Upper lobe of left lung (tissue), 6 donors: ENCODE results near the gene LZTS2. TPM values are rescaled to one million over a fixed set of nuclear protein-coding genes. Genes with fewer than 3 reads are reported as not detected.
A peak's percentile ranks its signal among the peaks of the same experiment; 100 is the strongest.

ENCODE experiments used
- ATAC-seq, 2 donors: fragments of 200-7000 bp; cut with Tn5 transposase; one replicate each; pipeline ENCODE4 v1.9.1; 2022; ENCODE audit warnings: mild to moderate bottlenecking in 2 of 2, moderate library complexity in 2 of 2; ENCODE audit not compliant: low FRiP score in 2 of 2
- DNase-seq, 2 donors: peaks; one replicate each; pipeline ENCODE4 v3.0.0-alpha.2; 2019 to 2020
- H3K27ac ChIP-seq, 4 donors: fragments of 200-600 bp; sonication (generic); one replicate each; pipeline ENCODE4 v1.5.1; 2016 to 2019
- H3K27me3 ChIP-seq, 4 donors: fragments of 200-600 bp; sonication (generic); one replicate each; pipeline ENCODE4 v1.5.1; 2017 to 2019
- H3K36me3 ChIP-seq, 4 donors: fragments of 200-600 bp; sonication (generic); one replicate each; pipeline ENCODE4 v1.5.1; 2016 to 2019
- H3K4me1 ChIP-seq, 4 donors: fragments of 200-600 bp; sonication (generic); one replicate each; pipeline ENCODE4 v1.5.1; 2018 to 2019
- H3K4me3 ChIP-seq, 4 donors: fragments of 200-600 bp; sonication (generic); one replicate each; pipeline ENCODE4 v1.5.1; 2017 to 2019; ENCODE audit warnings: mild to moderate bottlenecking in 2 of 4, moderate library complexity in 1 of 4
- H3K9me3 ChIP-seq, 4 donors: fragments of 200-600 bp; sonication (generic); one replicate each; pipeline ENCODE4 v1.5.1; 2018 to 2019
- EP300 ChIP-seq, 4 donors: sonication (generic); formaldehyde crosslinking; IDR thresholded peaks; one replicate each; pipeline ENCODE4 v1.5.1; 2017; ENCODE audit warnings: antibody characterized with exemption in 4 of 4, control low read depth in 2 of 4
- POLR2A ChIP-seq, 4 donors: fragments of 450-650 bp; IDR thresholded peaks; one replicate each; pipeline ENCODE4 v1.5.1; 2016 to 2017; ENCODE audit warnings: antibody characterized with exemption in 4 of 4, mild to moderate bottlenecking in 2 of 4
- POLR2AphosphoS5 ChIP-seq, 2 donors: sonication (generic); formaldehyde crosslinking; IDR thresholded peaks; one replicate each; pipeline ENCODE4 v1.5.1; 2017; ENCODE audit warnings: antibody characterized with exemption in 2 of 2
- WGBS, 2 donors: methylation state at CpG; one replicate each; pipeline ENCODE4 v1.1.5; 2017 to 2018; 5-methylcytosine and 5-hydroxymethylcytosine counted together
- total RNA-seq, 6 donors: library from RNA; depleted of rRNA in 4 of 6; stranded (reverse); fragments of >200 nt in 4 of 6; gene quantifications; one replicate each; pipeline versions ENCODE4 v1.1.0 to v1.2.1, GENCODE V29; 2016 to 2021
- TF ChIP-seq, protein P1 (sequence below), 6 experiments: fragments of 450-650 bp in 4 of 6; fragments of 200-600 bp in 2 of 6; sonication (generic) in 2 of 6; IDR thresholded peaks; one replicate each; pipeline ENCODE4 v1.5.1; 2016 to 2019; ENCODE audit warnings: antibody characterized with exemption in 6 of 6
- donor health status: DM: no; HTN: no; CAD: no; lungs with moderate emphysema.
- donor health status: DM: no; HTN: yes; CAD: no; lungs with severe emphysema.

The LZTS2 gene
- total RNA-seq, 6 donors from 2014 or later: 42.5 to 105 (median 60.1) TPM

DNA sequence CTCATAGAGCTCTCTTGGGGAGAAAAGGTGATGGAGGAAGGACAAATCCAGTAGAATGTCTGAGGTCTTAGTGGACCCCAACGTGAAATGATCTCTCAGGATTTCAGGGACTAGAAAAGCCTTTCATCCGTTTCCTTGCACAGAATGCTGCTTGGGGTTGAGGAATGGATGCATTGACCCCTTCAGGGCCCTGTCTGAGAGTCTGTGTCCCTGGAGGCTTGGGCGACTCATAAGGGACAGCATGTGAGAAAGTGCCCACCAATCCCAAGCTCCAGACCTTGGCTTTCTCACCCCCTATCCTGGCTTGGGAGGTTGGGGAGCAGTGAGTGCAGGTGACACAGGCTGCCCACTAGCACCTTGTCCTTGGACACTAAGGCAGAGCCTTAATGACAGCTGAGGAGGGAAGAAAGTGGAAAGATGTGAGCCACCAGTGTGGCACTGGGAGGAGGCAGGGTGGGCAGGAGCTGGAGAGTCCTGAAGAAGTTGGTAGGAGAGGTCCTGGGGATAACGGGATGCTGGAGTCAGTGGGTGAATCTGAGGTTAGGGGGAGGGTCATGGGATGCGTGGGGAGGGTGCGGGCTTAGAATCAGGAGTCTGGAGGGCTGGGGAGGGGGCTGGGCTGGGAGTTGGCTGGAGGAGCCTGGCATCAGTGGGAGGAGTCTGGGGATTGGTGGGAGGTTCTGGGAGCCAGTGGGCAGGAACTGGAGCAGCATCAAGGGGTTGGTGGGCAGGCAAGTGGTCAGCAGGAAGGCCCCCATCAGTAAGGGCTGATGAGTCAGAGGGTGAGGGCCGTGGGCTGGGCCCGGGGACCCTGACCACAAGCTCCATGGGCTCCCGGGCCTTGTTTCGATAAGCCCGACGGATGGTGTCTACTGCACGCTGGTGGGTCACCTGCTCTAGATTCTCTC is 8.6 kb downstream of the LZTS2 start:
- TF ChIP-seq EP300 (IDR thresholded peaks at IDR 0.05): no peak
- TF ChIP-seq POLR2AphosphoS5 (IDR thresholded peaks at IDR 0.05): no peak
- TF ChIP-seq, protein P1, sequence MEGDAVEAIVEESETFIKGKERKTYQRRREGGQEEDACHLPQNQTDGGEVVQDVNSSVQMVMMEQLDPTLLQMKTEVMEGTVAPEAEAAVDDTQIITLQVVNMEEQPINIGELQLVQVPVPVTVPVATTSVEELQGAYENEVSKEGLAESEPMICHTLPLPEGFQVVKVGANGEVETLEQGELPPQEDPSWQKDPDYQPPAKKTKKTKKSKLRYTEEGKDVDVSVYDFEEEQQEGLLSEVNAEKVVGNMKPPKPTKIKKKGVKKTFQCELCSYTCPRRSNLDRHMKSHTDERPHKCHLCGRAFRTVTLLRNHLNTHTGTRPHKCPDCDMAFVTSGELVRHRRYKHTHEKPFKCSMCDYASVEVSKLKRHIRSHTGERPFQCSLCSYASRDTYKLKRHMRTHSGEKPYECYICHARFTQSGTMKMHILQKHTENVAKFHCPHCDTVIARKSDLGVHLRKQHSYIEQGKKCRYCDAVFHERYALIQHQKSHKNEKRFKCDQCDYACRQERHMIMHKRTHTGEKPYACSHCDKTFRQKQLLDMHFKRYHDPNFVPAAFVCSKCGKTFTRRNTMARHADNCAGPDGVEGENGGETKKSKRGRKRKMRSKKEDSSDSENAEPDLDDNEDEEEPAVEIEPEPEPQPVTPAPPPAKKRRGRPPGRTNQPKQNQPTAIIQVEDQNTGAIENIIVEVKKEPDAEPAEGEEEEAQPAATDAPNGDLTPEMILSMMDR (IDR thresholded peaks at IDR 0.05): no peak
- TF ChIP-seq POLR2A (IDR thresholded peaks at IDR 0.05): no peak
- Histone ChIP-seq H3K9me3 (no peaks in the 10 kb centered on the region), H3K4me3 (no peak overlapping the region), H3K36me3 (peaks cover 7 to 43% (median 25%) of the 10 kb centered on the region in 4 donors), H3K4me1 (peaks cover 26 to 50% (median 28%) of the 10 kb centered on the region in 4 donors), H3K27me3 (no peaks in the 10 kb centered on the region), H3K27ac (peak overlapping the region in 3 of 4 donors; percentile 18 to 61 (median 24))
- 72 to 76% methylated on average over 12 to 13 of the region's 13 CpGs for WGBS, 2 donors
- no peak for ATAC-seq
- DNase-seq: no peak

DNA sequence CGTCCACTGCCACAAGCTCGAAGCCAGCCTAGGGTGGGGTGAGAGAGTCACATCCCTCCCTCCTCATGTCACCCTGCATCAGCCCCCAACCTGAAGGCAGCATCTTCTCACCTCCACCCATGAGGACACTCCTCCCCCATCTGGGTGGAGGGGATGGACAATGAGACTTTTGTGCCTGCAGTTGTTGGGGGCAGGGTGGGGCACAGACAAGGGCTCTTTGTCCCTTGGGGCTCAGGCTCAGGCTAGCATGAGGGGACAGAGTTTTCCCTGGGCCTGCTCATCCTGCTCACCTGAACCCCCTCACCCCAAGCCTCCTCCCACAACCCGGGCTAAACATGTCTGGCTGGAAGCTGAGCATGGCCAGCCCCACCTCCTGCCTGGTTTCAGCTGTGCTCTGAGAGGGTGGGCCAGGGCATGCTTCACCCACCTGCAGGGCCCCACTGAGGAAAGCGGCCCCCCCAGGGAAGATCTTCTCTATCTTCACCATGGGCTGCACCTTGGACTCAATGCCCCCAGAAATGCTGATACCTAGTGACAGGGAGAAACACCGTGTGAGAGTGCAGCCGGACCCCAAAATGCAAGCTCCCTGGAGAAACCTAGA is 9.3 kb downstream of the LZTS2 start:
- no peak for DNase-seq
- Histone ChIP-seq H3K4me3 (no peak overlapping the region), H3K36me3 (peaks cover under 1 to 35% (median 19%) of the 10 kb centered on the region in 4 donors), H3K27ac (peak overlapping the region in 1 of 4 donors; percentile 61), H3K4me1 (peaks cover 25 to 49% (median 30%) of the 10 kb centered on the region in 4 donors), H3K27me3 (no peaks in the 10 kb centered on the region), H3K9me3 (no peaks in the 10 kb centered on the region)
- ATAC-seq: no peak
- TF ChIP-seq, protein P1 (IDR thresholded peaks at IDR 0.05): no peak
- no peak for TF ChIP-seq EP300 (IDR thresholded peaks at IDR 0.05)
- TF ChIP-seq POLR2AphosphoS5 (IDR thresholded peaks at IDR 0.05): no peak
- no peak for TF ChIP-seq POLR2A (IDR thresholded peaks at IDR 0.05)
- WGBS, 2 donors: 89 to 98% methylated on average over 5 to 6 of the region's 6 CpGs

DNA sequence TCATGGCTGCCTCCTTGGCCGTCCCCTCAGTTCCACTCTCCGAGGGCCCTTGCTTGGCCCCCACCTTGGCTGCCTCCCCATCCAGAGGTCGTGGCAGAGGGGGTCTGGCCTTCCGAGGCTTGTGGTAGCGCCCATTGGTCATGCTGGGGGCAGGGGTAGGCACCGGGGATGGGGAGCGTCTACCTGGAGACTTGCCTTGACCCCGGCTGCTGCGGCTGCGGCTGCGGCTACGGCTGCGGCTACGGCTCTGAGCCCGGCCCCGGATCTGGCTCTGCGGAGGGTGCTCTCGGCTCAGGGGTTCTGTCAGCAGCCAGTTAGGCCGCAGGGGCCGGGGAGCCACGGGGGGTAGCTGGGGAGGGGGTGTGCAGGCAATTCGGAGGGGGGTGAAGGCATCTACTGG is 10.7 kb downstream of the LZTS2 start:
- no peak overlapping the region for H3K27ac ChIP-seq
- no peaks in the 10 kb centered on the region for H3K27me3 ChIP-seq
- H3K9me3 ChIP-seq: no peaks in the 10 kb centered on the region
- no peak overlapping the region for H3K4me3 ChIP-seq
- WGBS, 2 donors: 80 to 94% methylated on average over 5 to 9 of the region's 22 CpGs
- peak in 1 of 2 donors; percentile 65 for DNase-seq
- peaks cover 0 to 23% (median 15%) of the 10 kb centered on the region in 4 donors for H3K36me3 ChIP-seq
- H3K4me1 ChIP-seq: peaks cover 18 to 41% (median 22%) of the 10 kb centered on the region in 4 donors
- TF ChIP-seq POLR2A (IDR thresholded peaks at IDR 0.05): no peak
- TF ChIP-seq, protein P1 (IDR thresholded peaks at IDR 0.05): no peak
- TF ChIP-seq EP300 (IDR thresholded peaks at IDR 0.05): no peak
- no peak for TF ChIP-seq POLR2AphosphoS5 (IDR thresholded peaks at IDR 0.05)
- no peak for ATAC-seq

DNA sequence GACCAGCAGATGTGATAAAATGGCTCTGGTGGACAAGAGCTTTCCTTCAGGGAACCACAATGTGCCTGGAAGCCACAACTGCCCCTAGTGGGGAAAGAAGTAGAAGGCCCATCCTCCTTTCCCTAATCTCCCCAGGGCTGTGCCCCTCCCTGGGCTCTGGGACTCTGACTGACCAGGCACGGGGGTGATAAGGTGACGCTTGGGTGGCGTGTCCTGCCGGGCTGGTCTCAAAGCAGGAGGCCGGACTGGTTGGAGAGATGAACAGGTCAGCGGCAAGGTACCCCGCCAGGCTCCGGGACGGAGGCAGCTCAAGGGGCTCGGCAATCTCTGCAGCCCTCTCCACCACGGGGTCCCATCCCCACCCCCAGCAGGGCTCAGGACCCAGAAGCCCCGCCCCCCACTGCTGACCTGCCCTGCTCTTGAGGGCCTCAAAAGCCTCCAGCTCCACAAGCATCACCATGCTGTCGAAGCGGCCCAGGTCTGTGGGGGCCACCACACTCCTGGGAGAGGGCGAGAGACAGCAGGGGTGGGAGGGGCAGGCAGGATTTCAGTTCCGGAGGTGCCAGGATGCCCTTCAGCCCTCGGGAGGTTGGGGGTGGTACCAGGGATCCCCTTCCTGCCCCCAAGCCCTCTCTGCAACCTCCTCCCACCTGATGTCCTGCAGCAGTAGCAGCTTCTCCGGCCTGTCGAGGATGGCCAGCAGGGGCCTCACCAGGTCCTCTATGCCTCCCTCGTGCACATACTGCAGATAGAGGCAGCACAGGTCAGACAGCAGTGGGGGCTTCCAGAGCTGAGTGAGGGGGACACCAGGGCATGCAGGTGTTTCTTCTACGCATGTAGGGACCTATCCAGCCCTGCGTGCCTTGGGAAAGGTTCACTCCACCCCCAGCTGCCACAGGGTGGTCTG is 12.2 kb downstream of the LZTS2 start:
- TF ChIP-seq, protein P1 (IDR thresholded peaks at IDR 0.05): peak in 2 of 6 experiments; percentile 12 to 15
- no peak for TF ChIP-seq POLR2AphosphoS5 (IDR thresholded peaks at IDR 0.05)
- Histone ChIP-seq H3K36me3 (peaks cover 0 to 8% (median 4%) of the 10 kb centered on the region in 4 donors), H3K27me3 (no peaks in the 10 kb centered on the region), H3K4me3 (no peak overlapping the region), H3K4me1 (peaks cover 18 to 33% (median 21%) of the 10 kb centered on the region in 4 donors), H3K9me3 (no peaks in the 10 kb centered on the region), H3K27ac (peak overlapping the region in 3 of 4 donors; percentile 35 to 77 (median 58))
- DNase-seq (peak in 1 of 2 donors; percentile 43), ATAC-seq (no peak)
- WGBS, 2 donors: 31 to 63% methylated on average over 4 to 20 of the region's 22 CpGs
